HG03565 (cell line): Measurements from ENCODE around the gene CACNG4.

Experiments used
- ATAC-seq: cut with Tn5 transposase; IDR thresholded peaks from one replicate; pipeline ENCODE4 v1.9.1; 2021; ENCODE audit warnings: mild to moderate bottlenecking, moderate library complexity; ENCODE audit not compliant: unreplicated experiment

Gene CACNG4

GRCh38 chr17:66983414-66984021 lies 19.0 kb downstream of the CACNG4 start:
- no peak for ATAC-seq

GRCh38 chr17:66984730-66985129 lies 20.2 kb downstream of the CACNG4 start:
- no peak for ATAC-seq

- ATAC-seq, result no peak
Observed at GRCh38 chr17:66985338-66986237, 21.1 kb downstream of the CACNG4 start.

DNA sequence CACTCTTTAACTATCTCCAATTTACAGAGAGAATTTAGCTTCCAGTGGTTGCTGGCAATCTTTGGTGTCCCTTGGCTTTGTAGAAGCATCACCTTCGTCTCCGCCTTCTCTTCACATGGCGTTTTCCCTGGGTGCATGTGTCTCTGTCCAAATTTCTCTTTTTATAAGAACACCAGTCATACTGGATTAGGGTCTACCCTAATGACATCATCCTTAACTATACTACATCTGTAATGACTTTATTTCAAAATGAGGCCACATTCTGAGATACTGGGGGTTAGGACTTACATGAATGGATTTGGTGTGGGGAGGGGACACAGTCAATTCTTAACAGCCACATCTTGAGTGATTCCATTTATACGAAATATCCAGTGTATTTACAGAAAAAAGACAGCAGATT lies 22.2 kb downstream of the CACNG4 start:
- ATAC-seq, result no peak

- ATAC-seq, result no peak
Observed at GRCh38 chr17:66987059-66987616, 22.6 kb downstream of the CACNG4 start.

DNA sequence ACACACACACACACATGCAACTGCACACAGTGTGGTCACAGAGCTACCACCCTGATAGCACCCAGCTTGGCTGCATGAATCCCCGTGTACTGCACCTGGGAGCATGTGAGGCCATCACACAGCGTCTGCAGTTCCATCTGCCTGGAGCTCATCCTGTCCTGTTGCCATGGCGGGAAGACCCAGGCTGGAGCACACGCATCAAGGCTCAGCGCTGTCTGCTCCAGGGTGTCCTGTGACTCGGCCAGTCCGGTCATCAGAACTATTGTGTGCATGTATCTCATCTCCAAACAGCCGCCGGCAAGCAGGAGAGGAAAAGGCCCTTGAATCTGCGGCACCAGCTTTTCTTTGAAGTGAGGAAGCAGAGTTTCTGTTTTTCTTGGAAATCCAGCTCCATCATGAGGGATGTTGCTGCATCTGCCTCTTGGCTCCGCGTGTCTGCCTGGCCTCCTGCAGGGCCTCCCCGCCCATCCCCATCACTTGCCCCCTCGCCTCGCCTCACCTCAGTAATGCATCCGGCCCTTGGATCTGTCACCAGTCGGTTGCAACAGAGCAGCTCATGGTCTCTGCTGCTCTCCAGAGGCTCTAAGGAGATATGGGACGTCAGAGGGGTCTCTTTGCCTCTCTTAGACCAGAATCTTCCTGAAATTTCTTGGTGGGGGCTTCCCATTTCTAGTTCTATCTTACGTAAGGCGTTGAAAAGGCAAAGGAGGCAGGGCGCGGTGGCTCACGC lies 23.7 kb downstream of the CACNG4 start:
- no peak for ATAC-seq

DNA sequence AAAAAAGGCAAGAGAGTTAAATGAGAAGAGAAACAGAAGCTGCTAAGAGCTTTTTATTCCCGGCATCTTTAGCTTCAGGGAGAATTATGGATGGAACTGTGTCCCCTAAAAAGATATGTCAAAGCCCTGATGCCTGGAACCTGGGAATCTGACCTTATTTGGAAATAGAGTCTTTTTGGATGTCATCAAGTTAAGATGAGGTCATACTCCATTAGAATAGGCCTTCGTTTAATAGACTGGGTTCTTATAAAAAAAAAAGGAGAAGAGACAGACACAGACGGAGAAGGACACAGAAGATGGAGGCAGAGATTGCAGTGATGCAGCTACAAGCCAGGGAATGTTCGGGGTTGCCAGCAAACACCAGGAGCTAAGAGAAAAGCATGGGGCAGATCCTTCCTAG lies 24.6 kb downstream of the CACNG4 start:
- ATAC-seq, result no peak

DNA sequence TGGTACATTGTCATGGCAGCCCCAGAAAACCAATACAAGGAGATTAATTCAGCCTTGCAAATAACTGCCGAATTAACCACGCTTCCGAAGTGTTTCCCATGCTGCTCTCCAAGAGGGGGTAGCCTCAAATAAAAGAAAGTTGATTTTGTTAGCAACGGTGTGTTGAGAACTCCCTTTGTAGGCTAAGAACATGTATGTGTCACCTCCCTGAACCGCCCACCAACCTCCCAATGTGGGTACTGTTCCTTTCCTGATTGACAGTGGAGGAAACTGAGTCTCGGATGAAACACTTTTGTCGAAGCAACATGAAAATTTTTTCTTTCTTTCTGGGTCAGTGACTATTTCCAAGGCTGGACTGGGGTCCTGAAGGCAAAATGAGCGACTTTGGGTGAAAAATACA lies 25.1 kb downstream of the CACNG4 start:
- ATAC-seq, result no peak

- ATAC-seq, result no peak
Observed at GRCh38 chr17:66990047-66990446, 25.5 kb downstream of the CACNG4 start.

- ATAC-seq, result no peak
Observed at GRCh38 chr17:66992911-66993442, 28.5 kb downstream of the CACNG4 start.

DNA sequence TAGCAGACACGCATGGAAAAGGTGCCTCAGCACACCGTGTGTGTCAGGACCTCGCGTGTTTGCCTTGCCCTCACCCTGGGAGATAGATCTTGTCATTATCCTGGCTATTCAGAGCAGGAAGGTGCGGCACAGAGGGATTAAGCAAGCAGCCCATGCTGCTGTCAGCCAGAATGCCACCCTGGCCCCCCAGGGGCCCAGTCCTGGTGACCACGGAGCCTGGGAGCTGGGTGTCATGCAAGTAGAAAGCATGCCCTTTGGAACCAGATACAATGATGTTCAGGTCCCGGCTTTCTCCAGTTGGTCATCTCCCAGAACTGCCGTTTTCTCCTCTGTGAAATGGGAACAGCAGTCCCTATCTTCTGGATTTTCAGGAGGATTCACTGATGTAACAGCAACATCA lies 29.9 kb downstream of the CACNG4 start:
- no peak for ATAC-seq

DNA sequence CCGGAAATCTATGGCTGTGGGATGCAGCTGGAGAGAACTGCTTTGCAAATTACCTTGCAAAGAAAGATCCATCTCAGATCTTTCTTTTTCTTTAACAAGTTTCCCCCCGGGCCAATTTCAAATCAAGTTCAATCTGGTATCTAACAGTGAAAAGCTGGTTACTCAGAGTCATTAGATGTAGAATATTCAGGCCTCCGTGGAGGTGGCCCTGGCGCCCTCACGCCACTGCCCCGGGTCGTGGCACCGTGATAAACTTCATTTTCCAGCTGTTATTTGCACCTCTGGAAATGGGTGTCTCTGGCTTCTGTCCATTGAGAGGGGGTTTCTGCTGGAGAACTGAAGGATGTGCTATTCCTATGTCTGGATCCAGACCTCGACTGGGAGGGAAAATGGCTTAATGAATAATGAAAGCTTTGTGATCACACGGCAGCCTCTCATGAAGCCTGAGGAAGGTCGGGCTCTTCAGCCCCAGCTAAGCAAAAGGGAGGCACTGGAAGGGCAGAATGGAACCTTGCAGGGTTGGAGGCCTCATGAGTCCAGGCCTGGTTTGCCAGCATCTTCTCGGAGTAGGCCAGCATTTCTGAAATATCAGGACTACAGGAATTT lies 30.5 kb downstream of the CACNG4 start:
- no peak for ATAC-seq

DNA sequence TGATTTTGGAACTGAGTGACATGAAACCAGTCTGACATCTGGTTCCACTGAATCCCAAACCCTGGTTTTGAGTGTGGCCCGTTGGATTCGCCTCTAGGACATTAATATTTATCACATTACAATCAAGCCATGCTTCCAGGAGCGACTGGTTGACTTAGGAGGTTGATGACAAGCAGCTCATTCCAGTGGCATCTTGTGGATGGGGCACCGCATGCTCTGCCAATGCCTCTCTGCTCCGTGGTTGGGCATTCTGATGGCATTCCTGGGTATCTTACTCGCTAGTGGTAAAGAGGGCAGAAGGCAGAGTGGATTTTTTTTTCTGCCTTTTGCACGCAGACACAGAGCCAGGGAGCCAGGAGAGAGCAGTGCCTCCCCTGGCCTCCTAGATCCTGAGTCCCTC lies 31.4 kb downstream of the CACNG4 start:
- ATAC-seq, result no peak

DNA sequence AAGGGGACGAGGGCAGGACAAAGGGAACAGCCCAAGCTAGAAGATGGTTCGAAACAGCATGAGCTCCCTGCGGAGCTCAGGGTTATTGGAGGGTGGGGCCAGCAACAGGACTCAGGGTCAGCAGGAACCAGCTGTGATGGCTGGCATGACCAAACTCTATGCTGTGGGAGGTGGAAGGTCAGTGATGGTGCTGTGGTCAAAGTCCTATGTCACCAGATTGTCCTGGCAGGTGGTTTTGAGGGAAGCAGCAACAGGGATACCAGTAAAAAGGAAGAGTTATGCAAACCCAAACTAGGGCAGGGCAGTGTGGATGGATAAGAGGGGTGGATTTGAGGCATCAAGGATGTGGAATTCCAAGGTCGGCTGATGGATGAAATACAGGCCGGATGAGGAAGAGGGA lies 32.4 kb downstream of the CACNG4 start:
- no peak for ATAC-seq

DNA sequence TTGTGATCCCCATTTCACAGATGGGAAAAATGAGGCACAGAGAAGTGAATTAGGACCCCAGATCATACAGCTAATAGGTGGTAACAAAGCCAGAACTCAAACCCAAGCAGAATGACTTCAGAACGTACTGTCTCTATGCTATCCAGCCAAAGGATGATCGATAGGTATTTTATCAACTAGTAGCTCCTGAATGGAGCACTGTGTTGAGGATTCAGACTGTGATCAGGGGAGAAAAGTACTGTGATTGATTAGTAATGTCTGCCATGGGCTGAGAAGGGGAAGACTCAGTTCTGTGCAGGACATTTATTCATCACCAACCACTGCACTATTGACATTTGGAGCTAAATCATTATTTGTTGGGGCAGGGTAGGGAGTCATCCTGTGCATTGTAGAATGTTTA lies 38.7 kb downstream of the CACNG4 start:
- no peak for ATAC-seq

DNA sequence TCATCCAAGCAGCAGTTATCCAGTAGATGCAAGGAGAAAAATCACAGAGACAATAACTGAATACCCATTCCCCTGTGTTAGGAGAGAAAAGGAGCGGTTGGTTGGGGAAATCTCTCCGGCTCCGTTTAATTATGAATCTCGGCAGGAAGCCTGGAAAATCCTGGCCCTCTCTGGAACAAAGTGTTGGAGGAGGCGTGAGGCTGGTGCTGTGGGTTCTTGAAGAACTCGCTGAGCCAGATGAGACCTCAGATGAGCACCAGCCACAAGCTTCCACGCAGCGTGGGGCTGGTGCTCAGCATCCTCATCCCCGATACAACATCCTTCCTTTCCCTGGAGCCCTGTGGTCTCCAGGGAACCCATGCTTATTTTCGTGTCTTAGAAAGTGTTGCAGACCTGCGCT lies 39.7 kb downstream of the CACNG4 start:
- no peak for ATAC-seq

DNA sequence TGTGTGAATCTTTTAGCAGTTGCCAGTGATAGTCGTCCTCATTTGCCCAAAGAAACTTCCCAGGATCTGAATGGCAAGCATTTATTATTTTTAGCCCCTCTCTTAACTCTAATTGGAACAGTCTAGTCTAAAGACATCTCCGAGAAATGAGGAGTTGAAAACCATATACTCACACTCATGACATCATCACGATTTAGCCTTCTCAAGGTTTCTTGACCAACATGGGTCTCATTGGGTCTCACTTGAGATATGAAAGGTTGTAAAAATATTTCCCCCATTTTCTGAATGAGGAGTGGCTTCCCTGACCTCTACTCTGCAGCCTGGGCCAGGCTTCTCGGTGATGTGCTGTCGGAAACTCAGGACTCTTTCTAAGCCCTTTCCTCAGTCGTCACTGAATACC lies 42.8 kb downstream of the CACNG4 start:
- ATAC-seq, result no peak

DNA sequence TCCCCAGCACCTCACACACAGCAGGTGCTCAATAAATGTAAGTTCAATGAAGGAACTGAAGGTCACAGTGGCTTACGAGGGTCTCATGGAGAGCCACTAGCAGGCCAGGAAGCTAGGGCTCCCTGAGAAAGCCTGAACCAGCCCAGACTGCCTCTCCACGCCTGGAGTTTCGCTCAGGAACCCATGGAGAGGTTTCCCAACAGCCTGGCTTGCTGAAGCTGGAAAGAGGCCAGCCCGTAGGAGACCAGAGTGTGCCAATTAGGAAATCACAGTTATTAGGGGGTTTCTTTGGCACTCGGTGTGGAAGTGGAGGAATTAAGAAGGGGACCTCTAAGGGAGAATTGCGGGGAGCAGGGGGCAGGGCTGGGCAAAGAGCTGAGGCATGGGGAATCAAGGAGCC lies 43.6 kb downstream of the CACNG4 start:
- no peak for ATAC-seq

DNA sequence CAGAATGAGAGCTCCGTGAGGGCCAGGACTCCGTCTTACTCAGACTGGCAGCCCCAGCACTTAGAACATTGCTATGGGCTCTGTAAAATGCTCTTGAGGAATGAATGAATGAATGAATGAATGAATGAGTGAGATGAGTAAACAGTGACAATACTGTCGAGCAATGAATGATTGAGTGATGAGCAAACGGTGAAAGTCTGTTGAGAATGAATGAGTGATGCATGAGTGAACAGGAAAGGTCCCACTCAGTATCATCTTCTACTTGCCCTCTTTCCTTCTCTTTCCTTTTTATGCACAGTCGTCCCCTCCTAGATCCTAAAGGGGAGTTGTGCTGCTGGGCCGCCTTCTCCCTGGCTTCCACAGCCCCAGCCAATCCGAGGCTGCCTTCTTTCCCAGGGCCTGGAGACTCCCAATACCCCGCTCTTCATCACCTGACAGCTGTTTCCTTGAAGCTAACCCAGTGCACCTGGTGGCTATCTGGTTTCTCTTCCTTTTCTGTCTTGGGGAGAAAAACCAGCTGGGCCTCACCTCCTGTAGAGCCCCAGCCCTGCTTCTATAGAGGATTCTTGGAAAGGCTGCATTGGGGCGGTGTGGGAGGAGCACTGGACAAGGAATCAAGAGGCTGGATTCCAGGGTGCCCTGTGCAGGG lies 47.1 kb downstream of the CACNG4 start:
- ATAC-seq, result no peak

GRCh38 chr17:67013891-67014290 lies 49.4 kb downstream of the CACNG4 start:
- no peak for ATAC-seq
